Gastrocnemius medialis (tissue), 4 donors: ENCODE measurements around the gene GLT6D1.

Source experiments
- POLR2A ChIP-seq, 2 donors: fragments of 450-650 bp; IDR thresholded peaks; one replicate each; pipeline ENCODE4 v1.6.1; 2017; ENCODE audit warnings: antibody characterized with exemption in 2 of 2, mild to moderate bottlenecking in 2 of 2, moderate library complexity in 2 of 2
- TF ChIP-seq, protein P1 (sequence below), 5 experiments: fragments of 450-650 bp in 3 of 5; fragments of 200-600 bp in 2 of 5; sonication (generic) in 2 of 5; IDR thresholded peaks in 4 of 5; conservative IDR thresholded peaks in 1 of 5; 1 replicate in 4 of 5; 2 replicates in 1 of 5; pipeline ENCODE4 v1.5.1; 2016 to 2019; ENCODE audit warnings: antibody characterized with exemption in 5 of 5, mild to moderate bottlenecking in 3 of 5, moderate library complexity in 3 of 5

DNA sequence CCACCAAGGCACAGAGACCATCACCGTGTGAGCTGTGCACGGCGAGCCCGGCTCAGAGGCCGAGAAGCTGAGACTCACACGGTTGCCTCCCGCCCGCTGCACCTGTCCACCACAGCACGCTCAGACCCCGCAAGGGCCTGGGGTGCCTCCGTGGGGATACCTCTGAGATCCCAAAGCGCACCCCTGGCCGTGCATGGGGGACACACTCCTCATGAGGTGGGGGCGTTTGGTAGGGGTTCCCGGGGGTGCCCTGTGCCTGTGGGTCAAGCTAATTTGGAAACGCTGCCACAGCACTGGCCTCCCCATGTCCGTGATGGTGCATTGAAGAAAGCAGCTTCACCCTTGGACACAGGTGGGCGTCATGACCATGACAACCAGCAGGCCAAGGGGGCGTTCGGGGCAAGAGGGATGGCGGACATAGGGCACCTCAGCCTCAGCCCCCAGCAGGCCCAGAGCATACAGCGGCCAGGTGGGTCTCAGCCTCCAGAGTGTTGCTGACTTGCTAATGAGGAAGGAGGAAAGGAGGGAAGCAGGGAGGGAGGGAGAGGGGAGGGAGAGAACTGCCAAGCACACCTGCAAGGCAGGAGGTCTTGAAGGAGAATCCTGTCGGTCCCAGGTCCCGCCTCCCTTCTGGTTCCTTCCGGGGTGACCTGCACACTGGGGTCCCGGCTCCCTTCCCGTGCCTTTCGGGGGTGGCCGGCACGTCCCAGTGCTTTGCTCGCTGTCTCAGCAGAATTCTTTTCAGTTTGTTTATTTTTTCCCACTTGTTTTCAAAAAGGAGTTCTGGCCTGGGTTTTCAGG lies 34.7 kb downstream of the GLT6D1 start:
- TF ChIP-seq, protein P1, sequence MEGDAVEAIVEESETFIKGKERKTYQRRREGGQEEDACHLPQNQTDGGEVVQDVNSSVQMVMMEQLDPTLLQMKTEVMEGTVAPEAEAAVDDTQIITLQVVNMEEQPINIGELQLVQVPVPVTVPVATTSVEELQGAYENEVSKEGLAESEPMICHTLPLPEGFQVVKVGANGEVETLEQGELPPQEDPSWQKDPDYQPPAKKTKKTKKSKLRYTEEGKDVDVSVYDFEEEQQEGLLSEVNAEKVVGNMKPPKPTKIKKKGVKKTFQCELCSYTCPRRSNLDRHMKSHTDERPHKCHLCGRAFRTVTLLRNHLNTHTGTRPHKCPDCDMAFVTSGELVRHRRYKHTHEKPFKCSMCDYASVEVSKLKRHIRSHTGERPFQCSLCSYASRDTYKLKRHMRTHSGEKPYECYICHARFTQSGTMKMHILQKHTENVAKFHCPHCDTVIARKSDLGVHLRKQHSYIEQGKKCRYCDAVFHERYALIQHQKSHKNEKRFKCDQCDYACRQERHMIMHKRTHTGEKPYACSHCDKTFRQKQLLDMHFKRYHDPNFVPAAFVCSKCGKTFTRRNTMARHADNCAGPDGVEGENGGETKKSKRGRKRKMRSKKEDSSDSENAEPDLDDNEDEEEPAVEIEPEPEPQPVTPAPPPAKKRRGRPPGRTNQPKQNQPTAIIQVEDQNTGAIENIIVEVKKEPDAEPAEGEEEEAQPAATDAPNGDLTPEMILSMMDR (IDR thresholded peaks at IDR 0.05 in 4 of 5, conservative IDR thresholded peaks at IDR 0.05 in 1 of 5) = no peak
- no peak for TF ChIP-seq POLR2A (IDR thresholded peaks at IDR 0.05)
